Measurements from ENCODE around the gene COL4A1.

Gene COL4A1

DNA sequence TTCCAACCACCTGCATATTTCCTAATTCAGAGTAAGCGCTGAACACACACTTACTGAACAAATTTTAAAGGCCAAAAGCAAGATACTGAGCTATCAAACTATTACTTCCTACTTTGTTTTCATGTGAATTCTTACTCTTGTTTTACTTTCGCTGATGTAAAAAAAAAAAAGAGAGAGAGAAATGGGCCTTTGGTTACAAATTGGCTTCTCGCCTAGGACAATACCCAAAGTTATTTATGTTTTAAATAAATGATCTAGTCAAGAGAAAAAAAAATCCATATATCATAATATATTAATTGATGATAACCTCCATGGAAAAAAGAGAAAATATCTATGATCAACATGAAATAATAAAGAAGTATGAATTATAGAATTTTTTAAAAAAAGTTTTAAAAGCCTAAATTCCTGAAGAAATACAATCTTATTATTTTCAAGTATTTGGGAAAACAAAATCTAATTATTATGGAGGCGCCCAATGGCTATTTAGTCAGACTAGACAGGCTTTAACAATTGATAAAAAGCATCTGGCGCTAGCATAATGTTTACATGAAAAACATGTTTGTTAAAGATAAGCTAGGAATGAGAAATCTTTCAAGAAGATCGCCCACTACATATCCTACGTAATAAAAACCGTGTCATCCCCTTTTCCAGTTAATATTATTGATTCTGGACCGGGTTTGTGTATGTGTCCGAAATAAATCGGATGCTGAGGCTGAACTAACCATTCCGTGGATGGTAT is 9.0 kb downstream of the COL4A1 start:
- Histone ChIP-seq H3K27me3 (ENCODE audit: insufficient read depth, insufficient read length) (no peaks in the 10 kb centered on the region), H3K4me1 (ENCODE audit: insufficient read depth, insufficient read length) (peaks cover 4% of the 10 kb centered on the region), H3K4me3 (ENCODE audit: insufficient read length, low read depth) (no peak overlapping the region), H3K9ac (ENCODE audit: insufficient read length, low read depth) (no peak overlapping the region), H3K36me3 (ENCODE audit: insufficient read depth, insufficient read length, low read length) (peaks cover 9% of the 10 kb centered on the region), H3K9me3 (ENCODE audit: insufficient read depth, low read length) (no peaks in the 10 kb centered on the region; the same call in 1 of the 2 replicates)
- no peak for TF ChIP-seq YY1 (IDR thresholded peaks at IDR 0.05; ENCODE audit: insufficient read depth, insufficient read length)
- no peak for TF ChIP-seq SUZ12 (IDR thresholded peaks at IDR 0.05; ENCODE audit: extremely low read depth, insufficient read depth, insufficient read length)
- TF ChIP-seq ZNF274 (IDR thresholded peaks at IDR 0.05; ENCODE audit: low read depth, low read length), result no peak
- DNase-seq (ENCODE audit: low read depth, low spot score), result no peak

GRCh38 chr13:110297011-110297410 is 9.9 kb downstream of the COL4A1 start:
- Histone ChIP-seq H3K9ac (ENCODE audit: insufficient read length, low read depth) (no peak overlapping the region), H3K27me3 (ENCODE audit: insufficient read depth, insufficient read length) (no peaks in the 10 kb centered on the region), H3K4me1 (ENCODE audit: insufficient read depth, insufficient read length) (peaks cover 4% of the 10 kb centered on the region), H3K4me3 (ENCODE audit: insufficient read length, low read depth) (no peak overlapping the region), H3K9me3 (ENCODE audit: insufficient read depth, low read length) (no peaks in the 10 kb centered on the region; the same call in 1 of the 2 replicates), H3K36me3 (ENCODE audit: insufficient read depth, insufficient read length, low read length) (peaks cover 8% of the 10 kb centered on the region)
- no peak for DNase-seq (ENCODE audit: low read depth, low spot score)
- TF ChIP-seq YY1 (IDR thresholded peaks at IDR 0.05; ENCODE audit: insufficient read depth, insufficient read length) (no peak), ZNF274 (IDR thresholded peaks at IDR 0.05; ENCODE audit: low read depth, low read length) (no peak), SUZ12 (IDR thresholded peaks at IDR 0.05; ENCODE audit: extremely low read depth, insufficient read depth, insufficient read length) (no peak)

DNA sequence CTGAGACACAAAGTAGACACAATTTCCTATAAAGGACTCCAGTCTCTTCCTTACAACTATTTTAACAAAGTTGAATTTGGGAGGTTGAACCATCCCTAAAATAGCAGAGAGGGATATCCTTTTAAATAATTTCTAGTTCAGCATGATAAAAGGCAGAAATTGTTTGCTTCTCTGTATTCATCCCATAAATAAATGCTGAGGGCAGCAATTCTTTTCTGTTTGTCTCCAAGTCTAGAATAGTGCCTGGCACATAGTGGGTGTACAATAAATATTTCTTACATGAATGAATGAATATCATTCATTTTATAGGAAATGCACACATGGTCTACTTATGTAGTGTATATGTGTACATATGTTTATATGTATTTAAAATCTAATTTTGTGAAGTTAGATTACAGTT is 12.3 kb downstream of the COL4A1 start:
- Histone ChIP-seq H3K4me3 (ENCODE audit: insufficient read length, low read depth) (no peak overlapping the region), H3K9me3 (ENCODE audit: insufficient read depth, low read length) (no peaks in the 10 kb centered on the region; the same call in 1 of the 2 replicates)
- TF ChIP-seq ZNF274 (IDR thresholded peaks at IDR 0.05; ENCODE audit: low read depth, low read length), result no peak
- no peak for TF ChIP-seq YY1 (IDR thresholded peaks at IDR 0.05; ENCODE audit: insufficient read depth, insufficient read length)
- no peak for TF ChIP-seq SUZ12 (IDR thresholded peaks at IDR 0.05; ENCODE audit: extremely low read depth, insufficient read depth, insufficient read length)

DNA sequence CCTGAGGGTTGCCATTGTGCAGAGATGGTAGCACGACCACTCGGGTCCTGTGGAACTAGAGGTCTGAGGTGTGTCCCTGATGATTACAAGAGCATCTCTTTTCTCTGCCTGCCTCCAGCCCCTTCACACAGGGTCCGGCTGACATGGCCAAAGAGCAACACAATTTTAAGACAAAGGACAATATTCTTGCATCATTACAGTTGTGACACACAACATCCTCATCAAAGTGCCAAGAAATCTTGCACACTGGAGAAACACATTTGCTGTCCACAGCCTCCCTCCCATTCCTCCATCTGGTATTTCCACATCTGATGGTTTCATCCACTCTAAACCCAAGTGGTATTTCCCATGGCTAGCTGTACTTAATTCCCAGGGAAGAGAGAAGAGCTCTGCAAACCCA is 12.8 kb downstream of the COL4A1 start:
- DNase-seq (ENCODE audit: low read depth, low spot score), result no peak
- Histone ChIP-seq H3K4me1 (ENCODE audit: insufficient read depth, insufficient read length) (peaks cover 4% of the 10 kb centered on the region), H3K4me3 (ENCODE audit: insufficient read length, low read depth) (no peak overlapping the region), H3K27me3 (ENCODE audit: insufficient read depth, insufficient read length) (no peaks in the 10 kb centered on the region), H3K9ac (ENCODE audit: insufficient read length, low read depth) (no peak overlapping the region), H3K36me3 (ENCODE audit: insufficient read depth, insufficient read length, low read length) (peaks cover 9% of the 10 kb centered on the region), H3K9me3 (ENCODE audit: insufficient read depth, low read length) (no peaks in the 10 kb centered on the region; the same call in 1 of the 2 replicates)
- TF ChIP-seq YY1 (IDR thresholded peaks at IDR 0.05; ENCODE audit: insufficient read depth, insufficient read length) (no peak), ZNF274 (IDR thresholded peaks at IDR 0.05; ENCODE audit: low read depth, low read length) (no peak), SUZ12 (IDR thresholded peaks at IDR 0.05; ENCODE audit: extremely low read depth, insufficient read depth, insufficient read length) (no peak)

More for the DNA sequence above, 12.3 kb downstream of the COL4A1 start:
- no peak for DNase-seq (ENCODE audit: low read depth, low spot score)
- H3K4me1 ChIP-seq (ENCODE audit: insufficient read depth, insufficient read length), result peaks cover 4% of the 10 kb centered on the region
- no peak overlapping the region for H3K9ac ChIP-seq (ENCODE audit: insufficient read length, low read depth)
- H3K36me3 ChIP-seq (ENCODE audit: insufficient read depth, insufficient read length, low read length), result peaks cover 6% of the 10 kb centered on the region
- H3K27me3 ChIP-seq (ENCODE audit: insufficient read depth, insufficient read length), result no peaks in the 10 kb centered on the region

GRCh38 chr13:110293649-110294048 is 13.3 kb downstream of the COL4A1 start:
- Histone ChIP-seq H3K36me3 (ENCODE audit: insufficient read depth, insufficient read length, low read length) (peaks cover 12% of the 10 kb centered on the region), H3K4me1 (ENCODE audit: insufficient read depth, insufficient read length) (no peaks in the 10 kb centered on the region), H3K9me3 (ENCODE audit: insufficient read depth, low read length) (no peaks in the 10 kb centered on the region; the same call in 1 of the 2 replicates), H3K4me3 (ENCODE audit: insufficient read length, low read depth) (no peak overlapping the region), H3K9ac (ENCODE audit: insufficient read length, low read depth) (no peak overlapping the region), H3K27me3 (ENCODE audit: insufficient read depth, insufficient read length) (no peaks in the 10 kb centered on the region)
- no peak for DNase-seq (ENCODE audit: low read depth, low spot score)
- TF ChIP-seq YY1 (IDR thresholded peaks at IDR 0.05; ENCODE audit: insufficient read depth, insufficient read length) (no peak), SUZ12 (IDR thresholded peaks at IDR 0.05; ENCODE audit: extremely low read depth, insufficient read depth, insufficient read length) (no peak), ZNF274 (IDR thresholded peaks at IDR 0.05; ENCODE audit: low read depth, low read length) (no peak)

- Histone ChIP-seq H3K4me1 (ENCODE audit: insufficient read depth, insufficient read length) (no peaks in the 10 kb centered on the region), H3K9me3 (ENCODE audit: insufficient read depth, low read length) (no peaks in the 10 kb centered on the region; the same call in 1 of the 2 replicates), H3K36me3 (ENCODE audit: insufficient read depth, insufficient read length, low read length) (peaks cover 12% of the 10 kb centered on the region), H3K9ac (ENCODE audit: insufficient read length, low read depth) (no peak overlapping the region), H3K27me3 (ENCODE audit: insufficient read depth, insufficient read length) (no peaks in the 10 kb centered on the region), H3K4me3 (ENCODE audit: insufficient read length, low read depth) (no peak overlapping the region)
- DNase-seq (ENCODE audit: low read depth, low spot score), result no peak
- TF ChIP-seq YY1 (IDR thresholded peaks at IDR 0.05; ENCODE audit: insufficient read depth, insufficient read length), result no peak
- no peak for TF ChIP-seq ZNF274 (IDR thresholded peaks at IDR 0.05; ENCODE audit: low read depth, low read length)
- TF ChIP-seq SUZ12 (IDR thresholded peaks at IDR 0.05; ENCODE audit: extremely low read depth, insufficient read depth, insufficient read length), result no peak
Measured at GRCh38 chr13:110293037-110293436, 13.9 kb downstream of the COL4A1 start.

DNA sequence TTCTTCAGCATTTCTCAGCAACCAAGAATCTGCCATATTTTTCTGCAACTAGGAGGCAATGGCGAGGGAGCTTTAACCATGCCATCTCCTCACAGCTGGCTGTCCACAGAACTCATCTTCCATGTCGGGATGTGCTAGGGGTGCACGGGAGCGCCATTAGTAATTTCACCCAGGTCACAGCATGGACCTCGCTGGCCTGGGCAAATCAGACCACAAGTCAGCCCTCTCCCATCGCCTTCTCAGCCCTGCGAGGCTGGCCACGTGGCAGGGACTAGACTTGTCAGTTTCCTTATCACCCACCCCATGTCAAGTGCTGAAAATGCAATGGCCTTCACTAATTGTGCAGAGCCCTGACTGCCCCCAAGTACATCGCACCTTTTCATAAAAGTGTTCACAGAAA is 15.7 kb downstream of the COL4A1 start:
- no peak for TF ChIP-seq SUZ12 (IDR thresholded peaks at IDR 0.05; ENCODE audit: extremely low read depth, insufficient read depth, insufficient read length)
- H3K27me3 ChIP-seq (ENCODE audit: insufficient read depth, insufficient read length), result no peaks in the 10 kb centered on the region
- H3K36me3 ChIP-seq (ENCODE audit: insufficient read depth, insufficient read length, low read length), result peaks cover 12% of the 10 kb centered on the region
- no peak overlapping the region for H3K4me3 ChIP-seq (ENCODE audit: insufficient read length, low read depth)
- no peaks in the 10 kb centered on the region; the same call in 1 of the 2 replicates for H3K9me3 ChIP-seq (ENCODE audit: insufficient read depth, low read length)
- no peaks in the 10 kb centered on the region for H3K4me1 ChIP-seq (ENCODE audit: insufficient read depth, insufficient read length)
- no peak overlapping the region for H3K9ac ChIP-seq (ENCODE audit: insufficient read length, low read depth)
- DNase-seq (ENCODE audit: low read depth, low spot score), result no peak
